ENCODE measurements around the gene GLYATL1.

Gene GLYATL1

GRCh38 chr11:58914821-58915543 is 24.3 kb upstream of the GLYATL1 start:
- Histone ChIP-seq H3K4me3 (ENCODE audit: low read depth, low read length) (no peak overlapping the region), H3K9ac (ENCODE audit: low read length) (no peak overlapping the region), H3K9me3 (ENCODE audit: control insufficient read depth, insufficient read depth, low read depth, low read length) (peaks cover 29% of the 10 kb centered on the region), H3K27me3 (ENCODE audit: control insufficient read depth, insufficient read depth, low read length) (no peaks in the 10 kb centered on the region; the same call in 1 of the 2 replicates), H3K36me3 (ENCODE audit: control insufficient read depth, insufficient read depth, low read length) (no peaks in the 10 kb centered on the region), H3K4me1 (ENCODE audit: control insufficient read depth, insufficient read depth, low read length) (no peaks in the 10 kb centered on the region), H3K27ac (ENCODE audit: low read depth, low read length) (no peak overlapping the region)

DNA sequence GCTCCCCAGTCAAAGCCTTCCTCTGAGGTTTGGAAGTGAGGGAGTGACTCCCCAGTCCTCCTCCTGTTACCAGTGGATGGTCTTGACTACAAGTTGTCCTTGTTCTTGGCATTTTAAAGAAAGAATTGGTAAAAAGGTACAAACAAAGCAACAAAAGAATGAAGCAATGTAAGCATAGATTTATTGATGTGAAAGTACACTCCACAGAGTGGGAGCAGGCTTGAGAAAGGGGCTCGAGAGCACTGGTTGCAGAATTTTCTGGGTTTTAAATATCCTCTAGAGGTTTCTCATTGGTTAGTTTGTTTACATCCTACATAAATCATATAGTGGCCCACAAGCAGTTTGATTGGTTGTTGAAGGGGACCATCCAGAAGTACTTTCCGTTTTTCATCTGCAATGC is 22.7 kb upstream of the GLYATL1 start:
- Histone ChIP-seq H3K4me1 (ENCODE audit: control insufficient read depth, insufficient read depth, low read length) (no peaks in the 10 kb centered on the region), H3K9me3 (ENCODE audit: control insufficient read depth, insufficient read depth, low read depth, low read length) (peaks cover 29% of the 10 kb centered on the region), H3K9ac (ENCODE audit: low read length) (no peak overlapping the region), H3K36me3 (ENCODE audit: control insufficient read depth, insufficient read depth, low read length) (no peaks in the 10 kb centered on the region), H3K27ac (ENCODE audit: low read depth, low read length) (no peak overlapping the region), H3K4me3 (ENCODE audit: low read depth, low read length) (no peak overlapping the region), H3K27me3 (ENCODE audit: control insufficient read depth, insufficient read depth, low read length) (no peaks in the 10 kb centered on the region; the same call in 1 of the 2 replicates)

GRCh38 chr11:58917159-58917783 is 22.0 kb upstream of the GLYATL1 start:
- Histone ChIP-seq H3K27ac (ENCODE audit: low read depth, low read length) (no peak overlapping the region), H3K9ac (ENCODE audit: low read length) (no peak overlapping the region), H3K9me3 (ENCODE audit: control insufficient read depth, insufficient read depth, low read depth, low read length) (peaks cover 29% of the 10 kb centered on the region), H3K4me1 (ENCODE audit: control insufficient read depth, insufficient read depth, low read length) (0 out of 2 replicates have a peak, but pooled peaks cover under 1% of the 10 kb centered on the region), H3K36me3 (ENCODE audit: control insufficient read depth, insufficient read depth, low read length) (no peaks in the 10 kb centered on the region), H3K4me3 (ENCODE audit: low read depth, low read length) (no peak overlapping the region), H3K27me3 (ENCODE audit: control insufficient read depth, insufficient read depth, low read length) (no peaks in the 10 kb centered on the region)

DNA sequence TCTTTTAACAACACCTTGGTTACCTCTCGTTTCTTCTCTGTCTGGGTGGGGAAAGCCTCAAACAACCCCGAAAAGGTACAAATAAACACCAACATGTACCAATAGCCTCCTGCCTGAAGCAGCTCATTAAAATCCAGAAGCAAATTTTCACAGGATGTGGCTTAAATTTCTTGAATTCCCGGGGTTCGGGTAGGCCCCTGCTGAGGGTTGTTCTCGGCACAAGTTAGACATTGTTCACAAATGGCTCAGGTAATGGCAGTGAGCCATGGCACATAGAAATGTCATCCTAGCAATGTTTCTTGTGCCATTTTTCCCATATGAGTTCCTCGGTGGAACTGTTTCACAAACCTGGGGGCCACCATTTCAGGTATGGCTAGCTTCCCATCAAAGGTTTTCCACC is 19.7 kb upstream of the GLYATL1 start:
- Histone ChIP-seq H3K9ac (ENCODE audit: low read length) (no peak overlapping the region), H3K4me1 (ENCODE audit: control insufficient read depth, insufficient read depth, low read length) (peaks cover 19% of the 10 kb centered on the region), H3K36me3 (ENCODE audit: control insufficient read depth, insufficient read depth, low read length) (no peaks in the 10 kb centered on the region), H3K4me3 (ENCODE audit: low read depth, low read length) (no peak overlapping the region), H3K9me3 (ENCODE audit: control insufficient read depth, insufficient read depth, low read depth, low read length) (peaks cover 29% of the 10 kb centered on the region), H3K27ac (ENCODE audit: low read depth, low read length) (no peak overlapping the region), H3K27me3 (ENCODE audit: control insufficient read depth, insufficient read depth, low read length) (no peaks in the 10 kb centered on the region)

- Histone ChIP-seq H3K27me3 (ENCODE audit: control insufficient read depth, insufficient read depth, low read length) (no peaks in the 10 kb centered on the region), H3K9me3 (ENCODE audit: control insufficient read depth, insufficient read depth, low read depth, low read length) (peaks cover 29% of the 10 kb centered on the region), H3K27ac (ENCODE audit: low read depth, low read length) (no peak overlapping the region), H3K4me3 (ENCODE audit: low read depth, low read length) (no peak overlapping the region), H3K9ac (ENCODE audit: low read length) (no peak overlapping the region), H3K36me3 (ENCODE audit: control insufficient read depth, insufficient read depth, low read length) (no peaks in the 10 kb centered on the region), H3K4me1 (ENCODE audit: control insufficient read depth, insufficient read depth, low read length) (peaks cover 19% of the 10 kb centered on the region)
Measured at GRCh38 chr11:58919980-58920379, 19.3 kb upstream of the GLYATL1 start.

DNA sequence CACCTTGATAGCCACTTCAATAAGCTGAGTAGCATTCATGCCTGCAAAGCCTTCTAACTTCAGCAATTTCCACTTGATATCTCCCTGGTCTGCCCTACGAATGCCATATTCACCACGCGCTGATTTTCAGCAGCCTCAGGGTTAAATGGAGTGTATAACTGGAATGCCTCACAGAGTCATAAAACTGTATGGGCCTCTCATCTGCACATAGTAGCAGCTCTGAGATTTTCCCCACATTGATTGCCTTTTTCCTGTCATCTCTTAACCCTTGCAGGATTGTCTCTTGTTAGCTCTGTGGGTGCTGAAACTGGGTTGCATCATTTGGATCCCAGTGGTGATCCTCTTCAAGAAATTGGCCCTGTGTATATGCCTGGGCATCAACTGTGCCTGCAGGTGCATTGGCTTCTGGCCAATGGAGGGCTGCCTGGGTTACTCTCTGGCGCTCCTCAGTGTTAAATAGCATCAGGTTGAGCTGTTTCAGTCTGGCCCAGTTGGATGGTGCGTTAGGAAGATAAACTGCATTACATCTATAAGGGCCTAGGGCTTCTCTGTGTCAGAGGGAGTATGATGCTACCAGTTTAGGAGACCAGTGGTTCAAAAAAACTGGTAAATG is 17.4 kb upstream of the GLYATL1 start:
- Histone ChIP-seq H3K9ac (ENCODE audit: low read length) (no peak overlapping the region), H3K9me3 (ENCODE audit: control insufficient read depth, insufficient read depth, low read depth, low read length) (peaks cover 13% of the 10 kb centered on the region), H3K27me3 (ENCODE audit: control insufficient read depth, insufficient read depth, low read length) (no peaks in the 10 kb centered on the region), H3K4me3 (ENCODE audit: low read depth, low read length) (no peak overlapping the region), H3K4me1 (ENCODE audit: control insufficient read depth, insufficient read depth, low read length) (peaks cover 19% of the 10 kb centered on the region), H3K27ac (ENCODE audit: low read depth, low read length) (no peak overlapping the region), H3K36me3 (ENCODE audit: control insufficient read depth, insufficient read depth, low read length) (no peaks in the 10 kb centered on the region)

DNA sequence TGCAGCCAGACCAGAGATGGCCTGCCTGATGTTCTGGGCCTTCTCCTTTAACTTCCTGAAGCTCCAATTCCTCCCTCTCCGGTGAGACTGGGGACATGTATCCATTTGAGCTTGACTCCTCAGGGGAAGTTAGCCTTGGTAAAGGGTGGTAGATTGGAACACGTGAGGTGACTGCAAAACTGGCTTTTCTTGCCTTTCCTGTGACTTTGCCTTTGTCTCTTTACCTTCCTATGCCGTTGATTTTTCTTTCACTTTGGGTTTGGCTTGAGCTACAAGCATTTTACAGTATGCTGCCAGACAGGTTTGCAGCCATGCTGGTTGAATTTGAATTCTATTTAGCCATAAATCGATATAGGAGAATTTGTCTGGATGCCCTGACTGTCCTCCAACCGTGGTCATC is 16.8 kb upstream of the GLYATL1 start:
- H3K36me3 ChIP-seq (ENCODE audit: control insufficient read depth, insufficient read depth, low read length), result no peaks in the 10 kb centered on the region
- H3K9me3 ChIP-seq (ENCODE audit: control insufficient read depth, insufficient read depth, low read depth, low read length), result peaks cover 7% of the 10 kb centered on the region
- H3K4me1 ChIP-seq (ENCODE audit: control insufficient read depth, insufficient read depth, low read length), result peaks cover 19% of the 10 kb centered on the region
- no peak overlapping the region for H3K9ac ChIP-seq (ENCODE audit: low read length)
- H3K27ac ChIP-seq (ENCODE audit: low read depth, low read length), result no peak overlapping the region
- no peak overlapping the region for H3K4me3 ChIP-seq (ENCODE audit: low read depth, low read length)
- H3K27me3 ChIP-seq (ENCODE audit: control insufficient read depth, insufficient read depth, low read length), result no peaks in the 10 kb centered on the region

DNA sequence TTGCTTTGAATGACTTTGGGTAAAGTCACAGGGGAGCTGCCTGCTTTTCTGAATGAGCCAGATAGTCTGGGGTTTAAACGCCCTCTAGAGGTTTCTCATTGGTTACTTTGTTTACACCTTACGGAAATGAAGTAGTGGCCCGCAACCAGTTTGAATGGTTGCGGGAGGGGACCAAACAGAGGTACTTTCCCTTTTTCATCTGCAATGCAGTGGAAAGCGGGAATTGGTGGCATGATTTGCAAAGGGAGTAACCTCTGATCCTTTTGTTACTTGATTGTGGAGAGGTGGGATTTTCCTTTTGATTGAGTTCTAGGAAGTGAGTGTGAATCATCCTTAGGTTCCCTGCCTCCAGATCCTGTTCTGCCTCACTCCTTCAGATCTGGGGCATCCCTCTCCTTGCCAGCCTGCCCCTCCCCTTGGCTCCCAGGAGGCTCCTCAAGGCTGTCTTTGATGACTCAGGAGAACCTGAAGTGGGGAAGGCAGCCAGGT is 15.9 kb upstream of the GLYATL1 start:
- no peak overlapping the region for H3K9ac ChIP-seq (ENCODE audit: low read length)
- H3K4me1 ChIP-seq (ENCODE audit: control insufficient read depth, insufficient read depth, low read length), result peaks cover 27% of the 10 kb centered on the region
- H3K4me3 ChIP-seq (ENCODE audit: low read depth, low read length), result peak overlapping the region; percentile 42
- no peaks in the 10 kb centered on the region for H3K36me3 ChIP-seq (ENCODE audit: control insufficient read depth, insufficient read depth, low read length)
- H3K9me3 ChIP-seq (ENCODE audit: control insufficient read depth, insufficient read depth, low read depth, low read length), result peaks cover 3% of the 10 kb centered on the region; the same call in 1 of the 2 replicates
- no peaks in the 10 kb centered on the region for H3K27me3 ChIP-seq (ENCODE audit: control insufficient read depth, insufficient read depth, low read length)
- no peak overlapping the region for H3K27ac ChIP-seq (ENCODE audit: low read depth, low read length)

- Histone ChIP-seq H3K9ac (ENCODE audit: low read length) (peak overlapping the region; percentile 14), H3K9me3 (ENCODE audit: control insufficient read depth, insufficient read depth, low read depth, low read length) (no peaks in the 10 kb centered on the region), H3K27ac (ENCODE audit: low read depth, low read length) (no peak overlapping the region), H3K36me3 (ENCODE audit: control insufficient read depth, insufficient read depth, low read length) (no peaks in the 10 kb centered on the region), H3K4me1 (ENCODE audit: control insufficient read depth, insufficient read depth, low read length) (peaks cover 31% of the 10 kb centered on the region), H3K4me3 (ENCODE audit: low read depth, low read length) (no peak overlapping the region), H3K27me3 (ENCODE audit: control insufficient read depth, insufficient read depth, low read length) (no peaks in the 10 kb centered on the region)
Measured at GRCh38 chr11:58924230-58924629, 15.1 kb upstream of the GLYATL1 start.

- Histone ChIP-seq H3K4me1 (ENCODE audit: control insufficient read depth, insufficient read depth, low read length) (peaks cover 35% of the 10 kb centered on the region), H3K9me3 (ENCODE audit: control insufficient read depth, insufficient read depth, low read depth, low read length) (no peaks in the 10 kb centered on the region), H3K27ac (ENCODE audit: low read depth, low read length) (no peak overlapping the region), H3K4me3 (ENCODE audit: low read depth, low read length) (no peak overlapping the region), H3K9ac (ENCODE audit: low read length) (no peak overlapping the region), H3K36me3 (ENCODE audit: control insufficient read depth, insufficient read depth, low read length) (no peaks in the 10 kb centered on the region), H3K27me3 (ENCODE audit: control insufficient read depth, insufficient read depth, low read length) (no peaks in the 10 kb centered on the region)
Measured at GRCh38 chr11:58926251-58926650, 13.0 kb upstream of the GLYATL1 start.

GRCh38 chr11:58926695-58927094 is 12.6 kb upstream of the GLYATL1 start:
- Histone ChIP-seq H3K27ac (ENCODE audit: low read depth, low read length) (no peak overlapping the region), H3K9ac (ENCODE audit: low read length) (no peak overlapping the region), H3K27me3 (ENCODE audit: control insufficient read depth, insufficient read depth, low read length) (no peaks in the 10 kb centered on the region), H3K36me3 (ENCODE audit: control insufficient read depth, insufficient read depth, low read length) (no peaks in the 10 kb centered on the region), H3K4me1 (ENCODE audit: control insufficient read depth, insufficient read depth, low read length) (peaks cover 35% of the 10 kb centered on the region), H3K4me3 (ENCODE audit: low read depth, low read length) (0 out of 2 replicates have a peak overlapping the region, but pooled peaks have one; percentile 19), H3K9me3 (ENCODE audit: control insufficient read depth, insufficient read depth, low read depth, low read length) (no peaks in the 10 kb centered on the region)
